Nephron progenitor cell (in vitro differentiated cells): ENCODE data around the gene ADIG.

Experiments
- DNase-seq: peaks from one replicate; pipeline ENCODE4 v3.0.0; 2021
- H3K27ac Mint-ChIP-seq: 2 replicates; pipeline ENCODE4 v1.8.0; 2021; ENCODE audit warnings: mild to moderate bottlenecking, moderate library complexity, mixed read lengths
- H3K27me3 Mint-ChIP-seq: 2 replicates; pipeline ENCODE4 v1.8.0; 2021; ENCODE audit warnings: mild to moderate bottlenecking, low read depth, mixed read lengths; ENCODE audit not compliant: poor library complexity
- H3K36me3 Mint-ChIP-seq: 2 replicates; pipeline ENCODE4 v1.8.0; 2021; ENCODE audit warnings: low read depth, mixed read lengths
- H3K4me1 Mint-ChIP-seq: 2 replicates; pipeline ENCODE4 v1.8.0; 2021; ENCODE audit warnings: mixed read lengths
- H3K4me3 Mint-ChIP-seq: 2 replicates; pipeline ENCODE4 v1.8.0; 2021; ENCODE audit warnings: mild to moderate bottlenecking, moderate library complexity, mixed read lengths
- H3K9me3 Mint-ChIP-seq: 2 replicates; pipeline ENCODE4 v1.8.0; 2021; ENCODE audit warnings: mild to moderate bottlenecking, moderate library complexity, mixed read lengths
- TF ChIP-seq, protein P1 (sequence below): fragments of 200-600 bp; sonication (generic); IDR thresholded peaks from 2 replicates; pipeline ENCODE4 v1.5.0; 2021; ENCODE audit warnings: antibody characterized with exemption

Gene ADIG

DNA sequence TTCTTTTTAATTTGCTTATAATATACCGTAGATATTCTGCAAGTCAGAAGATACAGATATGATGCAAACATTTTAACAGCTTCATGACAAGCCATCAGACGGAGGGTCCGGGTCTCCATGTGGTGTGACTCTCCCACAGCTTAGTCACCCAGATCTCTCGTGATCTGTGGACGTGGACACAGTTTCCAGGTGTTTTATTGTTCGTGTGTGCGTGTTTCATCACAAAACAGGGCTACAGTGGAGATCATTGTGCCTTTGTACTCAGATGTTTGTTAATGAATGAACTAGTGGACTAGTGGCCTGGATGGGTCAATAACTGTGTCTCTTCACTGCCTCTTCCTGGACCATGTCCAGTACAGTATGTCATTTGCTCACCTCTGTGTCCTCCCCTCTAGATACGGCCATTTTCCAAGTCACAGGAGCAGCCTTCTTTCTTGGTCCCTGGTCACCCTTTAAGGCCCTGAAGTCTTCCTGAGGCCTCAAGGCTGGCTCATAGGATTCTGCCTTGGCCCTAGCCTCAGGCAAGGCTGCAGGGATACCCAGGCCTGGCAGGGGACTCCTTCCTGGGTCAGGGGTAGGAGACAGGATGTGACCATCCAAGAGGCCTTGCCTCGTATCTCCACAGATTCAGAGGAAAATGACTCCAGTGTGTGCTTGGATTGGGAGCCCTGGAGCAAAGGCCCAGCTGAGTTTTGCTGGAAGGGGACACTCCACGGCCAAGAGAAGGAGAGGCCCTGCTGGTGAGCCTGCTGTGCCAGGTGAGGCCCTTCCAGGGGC is 4.6 kb downstream of the ADIG start:
- no peak for DNase-seq
- Mint-ChIP-seq H3K4me3 (no peak overlapping the region), H3K4me1 (peaks cover 8% of the 10 kb centered on the region), H3K36me3 (no peaks in the 10 kb centered on the region), H3K27ac (no peak overlapping the region), H3K27me3 (peaks cover 5% of the 10 kb centered on the region), H3K9me3 (no peaks in the 10 kb centered on the region)
- TF ChIP-seq, protein P1, sequence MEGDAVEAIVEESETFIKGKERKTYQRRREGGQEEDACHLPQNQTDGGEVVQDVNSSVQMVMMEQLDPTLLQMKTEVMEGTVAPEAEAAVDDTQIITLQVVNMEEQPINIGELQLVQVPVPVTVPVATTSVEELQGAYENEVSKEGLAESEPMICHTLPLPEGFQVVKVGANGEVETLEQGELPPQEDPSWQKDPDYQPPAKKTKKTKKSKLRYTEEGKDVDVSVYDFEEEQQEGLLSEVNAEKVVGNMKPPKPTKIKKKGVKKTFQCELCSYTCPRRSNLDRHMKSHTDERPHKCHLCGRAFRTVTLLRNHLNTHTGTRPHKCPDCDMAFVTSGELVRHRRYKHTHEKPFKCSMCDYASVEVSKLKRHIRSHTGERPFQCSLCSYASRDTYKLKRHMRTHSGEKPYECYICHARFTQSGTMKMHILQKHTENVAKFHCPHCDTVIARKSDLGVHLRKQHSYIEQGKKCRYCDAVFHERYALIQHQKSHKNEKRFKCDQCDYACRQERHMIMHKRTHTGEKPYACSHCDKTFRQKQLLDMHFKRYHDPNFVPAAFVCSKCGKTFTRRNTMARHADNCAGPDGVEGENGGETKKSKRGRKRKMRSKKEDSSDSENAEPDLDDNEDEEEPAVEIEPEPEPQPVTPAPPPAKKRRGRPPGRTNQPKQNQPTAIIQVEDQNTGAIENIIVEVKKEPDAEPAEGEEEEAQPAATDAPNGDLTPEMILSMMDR = no peak

DNA sequence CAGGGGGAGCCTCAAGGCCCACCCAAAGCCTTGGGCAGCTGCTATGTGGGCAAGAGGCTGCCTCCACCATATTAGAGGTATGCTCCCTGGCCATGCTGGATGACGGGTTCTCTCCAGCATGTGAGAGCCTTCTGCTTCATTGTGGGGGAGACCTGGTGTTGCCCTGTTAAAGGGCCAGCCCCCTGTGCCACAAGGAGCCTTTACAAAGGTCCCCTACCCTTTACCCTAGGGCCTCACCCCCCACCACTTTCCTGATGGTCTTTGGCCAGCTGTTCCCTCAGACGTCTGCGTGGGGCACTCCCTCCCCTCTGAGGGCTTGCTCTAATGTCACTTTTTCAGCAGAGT is 5.2 kb downstream of the ADIG start:
- Mint-ChIP-seq H3K36me3 (no peaks in the 10 kb centered on the region), H3K4me3 (no peak overlapping the region), H3K27me3 (peaks cover 5% of the 10 kb centered on the region), H3K4me1 (peaks cover 2% of the 10 kb centered on the region), H3K27ac (no peak overlapping the region), H3K9me3 (no peaks in the 10 kb centered on the region)
- no peak for DNase-seq
- TF ChIP-seq, protein P1 = no peak

DNA sequence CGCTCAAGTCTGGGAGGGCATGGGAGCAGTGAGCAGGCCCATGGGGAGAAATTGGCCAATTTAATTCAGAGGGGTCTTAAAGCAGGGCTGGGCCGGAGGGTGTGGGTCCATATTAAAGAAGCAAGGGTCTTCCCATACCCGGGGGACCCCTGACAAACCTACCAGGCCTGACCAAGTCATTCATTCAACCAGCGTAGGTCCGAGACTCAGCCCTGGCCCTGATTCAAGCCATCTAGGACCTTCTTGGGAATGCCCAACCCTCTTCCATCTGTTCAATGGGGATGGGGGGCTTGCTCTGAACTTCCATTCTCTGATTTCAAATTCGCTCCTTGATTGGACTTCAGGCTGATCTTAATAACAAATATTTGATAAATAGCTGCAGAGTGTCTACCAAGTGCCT is 7.3 kb downstream of the ADIG start:
- Mint-ChIP-seq H3K36me3 (no peaks in the 10 kb centered on the region), H3K9me3 (no peaks in the 10 kb centered on the region), H3K27ac (no peak overlapping the region), H3K4me1 (no peaks in the 10 kb centered on the region), H3K27me3 (peaks cover 5% of the 10 kb centered on the region), H3K4me3 (no peak overlapping the region)
- no peak for DNase-seq
- TF ChIP-seq, protein P1 = no peak

DNA sequence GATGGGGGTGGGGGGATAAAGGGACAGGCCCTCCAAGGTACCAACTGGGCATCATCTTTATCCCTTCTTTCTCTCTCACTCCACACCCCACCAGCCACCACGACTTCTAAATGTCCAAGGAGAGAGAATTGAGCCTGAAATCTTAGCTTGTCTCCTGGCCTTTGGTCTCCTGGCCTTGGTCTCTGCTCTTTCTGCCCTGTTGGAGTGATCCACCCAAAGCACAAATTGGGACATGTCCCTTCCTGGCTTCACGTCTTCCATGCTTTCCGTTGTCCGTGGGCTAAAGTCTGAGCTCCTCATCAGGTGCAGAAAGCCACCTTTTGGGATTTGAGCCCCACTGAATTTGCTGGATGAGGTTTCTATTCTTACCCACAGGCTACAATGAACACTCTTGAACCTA is 8.4 kb downstream of the ADIG start:
- no peaks in the 10 kb centered on the region for H3K9me3 Mint-ChIP-seq
- H3K27me3 Mint-ChIP-seq = no peaks in the 10 kb centered on the region
- TF ChIP-seq, protein P1 = no peak
- DNase-seq = no peak
- no peak overlapping the region for H3K27ac Mint-ChIP-seq
- H3K36me3 Mint-ChIP-seq = no peaks in the 10 kb centered on the region
- H3K4me1 Mint-ChIP-seq = no peaks in the 10 kb centered on the region
- H3K4me3 Mint-ChIP-seq = no peak overlapping the region

DNA sequence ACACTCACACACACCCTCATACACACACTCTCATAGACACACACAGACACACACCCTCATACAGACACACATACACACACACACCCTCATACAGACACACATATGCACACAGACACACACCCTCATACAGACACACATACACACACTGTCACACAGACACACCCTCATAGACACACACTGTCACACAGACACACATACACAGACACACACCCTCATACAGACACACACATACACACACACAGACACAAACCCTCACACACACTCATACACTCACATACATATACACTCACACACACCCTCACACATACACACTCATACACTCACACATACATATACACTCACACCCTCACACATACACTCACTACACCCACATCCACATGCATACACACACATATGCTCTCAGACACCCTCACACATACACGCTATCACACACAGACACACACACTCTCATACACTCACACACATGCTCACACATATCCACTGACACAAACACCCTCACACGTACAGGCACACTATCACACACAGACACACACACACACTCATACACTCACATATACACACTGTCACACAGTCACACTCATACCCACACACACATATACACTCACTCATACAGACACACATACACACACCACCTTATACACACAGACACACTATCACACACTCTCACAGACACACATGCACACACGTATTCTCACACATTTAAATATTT is 9.1 kb downstream of the ADIG start:
- no peaks in the 10 kb centered on the region for H3K9me3 Mint-ChIP-seq
- H3K4me3 Mint-ChIP-seq = no peak overlapping the region
- no peaks in the 10 kb centered on the region for H3K36me3 Mint-ChIP-seq
- no peak for DNase-seq
- H3K27me3 Mint-ChIP-seq = no peaks in the 10 kb centered on the region
- H3K27ac Mint-ChIP-seq = no peak overlapping the region
- TF ChIP-seq, protein P1 = no peak
- no peaks in the 10 kb centered on the region for H3K4me1 Mint-ChIP-seq
